ENCODE measurements around the gene OIT3.
A peak's percentile ranks its signal among the peaks of the same experiment; 100 is the strongest.

The OIT3 gene

GRCh38 chr10:72893136-72893798 lies at the start of gene OIT3:
Gene OIT3, plus strand, starts transcription at chr10:72893739. Its CDS starts 60 bp downstream, at chr10:72893799.
- no peak for DNase-seq

DNA sequence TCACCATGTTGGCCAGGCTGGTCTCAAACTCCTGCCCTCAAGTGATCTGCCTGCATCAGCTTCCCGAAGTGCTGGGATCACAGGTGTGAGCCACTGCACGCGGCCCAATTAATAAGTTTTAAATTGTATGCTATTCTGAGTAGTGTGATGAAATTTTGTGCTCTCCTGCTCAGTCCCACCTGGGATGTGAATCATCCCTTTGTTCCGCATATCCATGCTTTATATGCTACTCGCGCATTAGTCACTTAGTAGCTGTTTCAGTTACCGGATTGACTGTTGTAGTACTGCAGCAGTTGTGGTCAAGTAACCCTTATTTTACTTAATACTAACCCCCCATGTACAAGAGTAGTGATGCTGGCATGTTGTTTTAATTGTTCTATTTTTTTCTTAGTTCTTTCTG lies 47.3 kb upstream of the OIT3 start:
- no peak for DNase-seq

DNA sequence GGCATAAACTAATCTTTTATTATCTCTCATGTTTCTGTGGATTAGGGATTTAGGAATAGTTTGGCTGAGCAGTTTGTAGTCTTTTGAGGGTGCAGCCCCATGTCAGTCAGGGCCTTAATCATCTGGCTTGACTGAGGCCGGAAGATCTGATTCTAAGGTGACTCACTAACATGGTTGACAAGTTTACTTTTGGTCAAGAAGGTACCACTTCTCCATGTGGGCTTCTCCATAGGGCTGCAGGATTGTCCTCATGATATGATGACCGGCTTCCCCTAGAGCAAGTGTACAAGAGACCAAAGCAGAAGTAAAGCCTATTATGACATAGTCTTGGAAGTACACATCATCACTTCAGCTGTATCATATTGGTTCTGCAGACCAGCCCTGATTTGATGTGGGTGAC lies 45.9 kb upstream of the OIT3 start:
- no peak for DNase-seq

DNA sequence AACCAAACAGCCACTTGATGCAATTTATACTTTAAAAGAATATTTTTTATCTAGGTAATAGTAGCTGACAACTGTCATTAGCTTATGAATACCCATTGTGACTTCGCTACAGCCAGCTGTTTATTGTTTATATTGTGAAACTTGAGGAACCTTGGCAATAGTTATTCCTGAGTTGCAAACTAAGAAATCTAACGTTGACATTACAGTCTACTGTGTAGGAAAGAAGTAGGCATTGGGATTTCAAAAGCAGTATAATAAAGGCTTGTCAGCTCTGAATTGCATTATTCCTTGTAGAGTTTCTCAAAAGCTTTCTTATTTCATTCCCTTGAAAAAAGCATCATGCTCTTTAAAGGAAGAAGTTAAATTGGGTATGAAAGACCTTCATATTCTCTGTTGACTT lies 42.7 kb upstream of the OIT3 start:
- DNase-seq = no peak

- DNase-seq = no peak
Measured at GRCh38 chr10:72851509-72851908, 42.0 kb upstream of the OIT3 start.

GRCh38 chr10:72852508-72852907 lies 41.0 kb upstream of the OIT3 start:
- DNase-seq = no peak

GRCh38 chr10:72855129-72855528 lies 38.4 kb upstream of the OIT3 start:
- no peak for DNase-seq

DNA sequence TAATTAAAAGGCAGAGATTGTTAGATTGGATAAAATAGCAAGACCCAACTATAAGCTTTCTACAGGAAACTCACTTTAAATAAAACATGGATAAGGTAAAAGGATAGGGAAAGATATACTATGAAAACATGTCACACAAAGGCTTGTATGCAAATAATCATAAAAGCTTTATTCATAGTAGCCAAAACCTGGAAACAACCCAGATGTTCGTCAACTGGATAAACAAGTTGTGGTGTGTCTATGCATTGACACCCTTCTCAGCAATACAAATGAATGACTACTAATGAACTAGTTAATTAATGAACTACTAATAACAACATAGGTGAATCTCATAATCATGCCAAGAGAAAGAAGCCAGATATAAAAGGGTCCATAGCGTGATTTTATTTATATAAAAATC lies 37.7 kb upstream of the OIT3 start:
- DNase-seq = no peak

DNA sequence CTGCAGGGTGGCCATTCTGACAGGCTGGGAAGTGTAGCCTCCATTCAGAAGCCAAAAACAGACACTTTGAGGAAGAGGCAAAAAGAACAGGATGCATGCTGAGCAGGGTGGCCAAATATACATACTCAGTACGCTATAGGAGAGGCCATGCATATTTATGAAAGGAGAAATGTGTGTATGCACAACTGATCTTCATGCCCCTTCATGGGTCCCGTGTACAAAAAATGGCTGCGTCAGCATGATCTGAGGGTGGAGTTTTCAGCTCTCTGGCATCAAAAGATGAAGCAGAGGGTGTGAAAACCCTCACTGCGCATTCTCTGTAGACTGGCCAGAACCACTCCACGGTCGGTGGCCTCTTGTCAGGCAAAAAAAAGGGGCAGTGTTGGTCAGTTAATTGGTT lies 35.5 kb upstream of the OIT3 start:
- DNase-seq = no peak

DNA sequence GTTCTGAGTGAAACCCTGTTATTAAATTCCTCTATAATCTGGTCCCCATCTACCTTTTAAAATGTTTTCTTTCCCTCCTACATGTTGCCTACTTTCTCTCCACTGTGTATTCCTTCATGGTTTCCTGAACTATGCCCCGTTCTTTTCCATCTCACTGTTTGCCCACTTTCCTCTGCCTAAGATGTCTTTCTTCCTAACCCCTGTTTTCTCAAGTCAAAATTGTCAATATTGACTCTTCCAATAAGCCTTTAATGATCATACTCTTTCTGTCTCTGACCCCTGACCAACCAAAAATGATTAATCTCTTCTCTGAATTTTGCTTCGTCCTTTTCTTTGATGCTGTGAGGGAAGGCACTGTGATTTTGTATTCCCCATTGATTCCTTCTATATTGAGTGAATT lies 30.6 kb upstream of the OIT3 start:
- DNase-seq = no peak

GRCh38 chr10:72875250-72876055 lies 18.1 kb upstream of the OIT3 start:
- peak; percentile 76 for DNase-seq

DNA sequence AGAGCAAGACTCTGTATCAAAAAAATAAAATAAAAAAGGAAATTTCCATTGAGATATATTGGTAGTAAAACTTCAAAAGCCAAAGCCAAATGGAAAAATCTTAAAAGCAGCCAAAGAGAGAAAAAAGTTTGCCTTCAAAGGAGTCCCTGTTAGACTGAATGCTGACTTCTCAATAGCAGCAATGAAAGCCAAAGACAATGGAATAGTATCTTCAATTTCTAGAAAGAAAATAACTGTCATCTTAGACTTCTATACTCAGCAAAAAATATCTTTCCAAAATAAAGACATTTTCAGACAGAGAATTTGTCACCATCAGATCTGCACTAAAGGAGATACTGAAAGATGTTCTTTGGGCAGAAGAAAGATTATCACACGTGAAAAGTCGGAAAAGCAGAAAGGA lies 14.3 kb upstream of the OIT3 start:
- DNase-seq = no peak

GRCh38 chr10:72881291-72881690 lies 12.2 kb upstream of the OIT3 start:
- no peak for DNase-seq

DNA sequence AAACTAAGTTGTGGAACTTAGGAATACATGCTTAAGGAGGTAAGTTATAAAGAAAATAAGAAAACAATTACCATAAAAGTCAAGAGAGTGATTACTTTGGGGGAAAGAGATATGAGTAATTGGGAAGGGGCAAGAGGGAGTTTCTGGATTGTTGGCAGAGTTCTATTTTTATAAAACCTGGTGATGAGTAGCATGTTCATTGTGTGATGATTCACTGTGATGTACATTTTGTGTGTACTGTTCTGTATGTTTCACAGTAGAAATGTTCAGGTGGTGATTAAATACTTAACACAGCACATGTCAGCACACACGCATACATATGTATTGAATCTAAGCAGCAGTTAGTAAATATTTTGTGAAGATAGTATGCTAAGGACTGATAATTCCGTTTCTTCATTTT lies 9.7 kb upstream of the OIT3 start:
- no peak for DNase-seq

- no peak for DNase-seq
Measured at GRCh38 chr10:72885953-72886352, 7.6 kb upstream of the OIT3 start.

DNA sequence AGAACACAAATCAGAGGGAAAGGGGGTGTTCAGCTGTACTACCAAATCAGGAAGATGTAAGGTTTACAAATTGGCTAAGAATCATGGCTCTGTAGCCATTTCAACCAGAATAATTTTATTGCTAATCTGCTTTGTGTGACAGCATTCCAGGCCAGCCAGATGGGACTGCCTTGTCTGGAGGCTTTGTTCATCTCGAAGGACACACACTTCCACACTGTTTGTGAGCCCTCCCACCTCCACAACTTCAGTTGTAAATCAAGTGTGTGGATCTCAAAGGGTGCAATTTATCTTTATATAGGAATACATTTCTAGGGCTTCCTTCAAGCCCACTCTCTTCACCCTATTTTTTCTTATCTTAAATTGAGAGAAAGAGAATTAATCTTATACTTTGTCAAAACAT lies 6.9 kb upstream of the OIT3 start:
- DNase-seq = no peak

- DNase-seq = no peak
Measured at GRCh38 chr10:72887043-72887442, 6.5 kb upstream of the OIT3 start.

DNA sequence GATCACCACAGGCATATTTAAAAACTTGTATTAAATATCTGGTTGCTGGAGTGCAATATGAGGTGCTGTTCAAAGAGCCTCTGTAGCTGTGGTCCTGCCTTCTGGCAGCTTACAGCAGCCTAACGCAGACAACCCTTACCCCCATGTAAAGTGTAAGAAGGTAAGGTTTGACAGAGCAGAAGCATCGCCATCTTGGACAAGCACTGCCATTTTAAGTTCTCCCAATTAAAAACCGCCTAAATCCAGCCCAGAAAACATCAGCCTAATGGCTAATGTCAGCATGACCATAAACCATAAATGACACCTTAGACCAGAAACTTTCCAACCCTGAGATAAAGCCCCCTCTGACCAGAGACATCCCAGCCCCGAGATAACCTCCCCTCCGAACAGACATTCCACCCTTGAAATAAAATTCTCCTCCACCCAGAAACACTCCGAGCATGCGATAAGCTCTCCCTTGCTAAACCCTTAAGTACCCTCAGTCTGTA lies 5.3 kb upstream of the OIT3 start:
- no peak for DNase-seq

DNA sequence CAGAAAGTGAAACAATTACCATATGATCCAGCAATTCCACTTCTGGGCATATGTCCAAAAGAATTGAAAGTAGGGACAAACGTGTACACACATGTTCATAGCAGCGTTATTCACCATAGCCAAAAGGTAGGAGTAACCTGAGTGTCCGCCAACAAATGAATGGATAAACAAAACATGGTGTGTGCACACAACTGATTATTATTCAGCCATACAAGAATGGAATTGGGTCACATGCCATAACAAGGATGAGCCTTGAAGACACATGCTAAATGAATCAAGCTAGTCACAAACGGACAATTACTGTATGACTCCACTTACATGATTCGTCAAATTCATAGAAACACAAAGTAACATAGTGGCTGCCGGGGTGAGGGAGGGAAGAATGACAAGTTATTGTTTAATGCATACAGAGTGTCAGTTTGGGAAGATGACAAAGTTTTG lies 4.1 kb upstream of the OIT3 start:
- DNase-seq = no peak

DNA sequence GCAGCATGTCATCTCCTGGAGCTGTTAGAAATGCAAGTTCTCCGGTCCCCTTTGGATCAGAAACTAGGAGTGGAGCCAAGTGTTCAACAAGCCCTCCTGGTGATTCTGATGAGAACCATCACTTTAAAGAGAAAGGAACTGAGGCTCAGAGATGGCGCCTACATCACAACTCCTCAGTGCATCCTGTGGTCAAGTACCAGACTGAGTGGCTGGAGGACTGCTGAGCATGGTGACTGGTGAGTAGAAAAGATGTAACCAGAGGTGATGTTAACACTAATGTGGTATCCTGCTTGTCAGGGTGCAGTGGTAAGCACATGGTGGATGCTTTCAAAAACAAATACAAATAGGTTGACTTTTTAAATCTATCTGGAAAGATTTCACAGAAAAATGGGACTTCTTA lies 3.5 kb upstream of the OIT3 start:
- DNase-seq = no peak

DNA sequence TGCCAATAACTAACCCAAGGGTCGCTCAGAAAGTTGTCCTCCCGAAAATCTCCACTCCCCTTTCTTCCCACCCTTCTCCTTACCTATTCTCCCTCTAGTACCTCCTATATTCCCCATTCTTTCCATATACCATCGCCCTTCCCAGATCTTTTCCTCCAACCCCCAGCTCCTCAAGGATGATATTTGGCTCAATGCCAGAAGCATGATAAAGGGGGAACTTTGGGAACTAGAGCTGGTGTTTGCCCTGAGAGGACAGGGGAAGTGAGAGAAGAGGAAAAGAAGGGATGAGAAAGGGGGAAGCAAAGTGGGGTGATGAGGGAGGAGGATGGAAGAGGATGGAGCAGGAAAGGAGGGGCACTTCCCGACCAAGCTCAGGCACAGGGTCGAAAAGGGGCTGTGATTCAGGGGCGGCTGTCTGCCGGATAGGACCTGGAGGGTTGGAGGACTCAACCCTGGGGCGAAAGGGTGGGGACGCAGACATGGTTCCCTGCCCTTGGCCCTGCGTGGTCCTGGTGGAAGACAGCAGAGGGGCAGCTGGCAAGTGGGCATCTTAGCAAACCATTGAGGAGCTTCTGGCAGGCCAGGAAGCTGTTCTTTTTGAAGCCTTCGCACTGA lies 1.8 kb downstream of the OIT3 start:
- DNase-seq = no peak

- DNase-seq = no peak
Measured at GRCh38 chr10:72898616-72899015, 5.1 kb downstream of the OIT3 start.

- no peak for DNase-seq
Measured at GRCh38 chr10:72899545-72899944, 6.0 kb downstream of the OIT3 start.

GRCh38 chr10:72903941-72904446 lies 10.5 kb downstream of the OIT3 start:
- peak; percentile 10 for DNase-seq

Data from hematopoietic multipotent progenitor cell treated with erythropoietin and hydrocortisone succinate and interleukin-3 and kit ligand, for 6 days (in vitro differentiated cells).